HG03095 (cell line): ENCODE results near the gene PLEKHA6.

ENCODE experiments used
- ATAC-seq: cut with Tn5 transposase; IDR thresholded peaks from one replicate; pipeline ENCODE4 v1.9.1; 2021; ENCODE audit warnings: moderate library complexity; ENCODE audit not compliant: unreplicated experiment

PLEKHA6 gene

GRCh38 chr1:204288021-204288588, 71.6 kb downstream of the PLEKHA6 start:
- ATAC-seq = no peak

- no peak for ATAC-seq
Measured at GRCh38 chr1:204287466-204287891, 72.2 kb downstream of the PLEKHA6 start.

- ATAC-seq = no peak
Measured at GRCh38 chr1:204286831-204287421, 72.8 kb downstream of the PLEKHA6 start.

GRCh38 chr1:204286315-204286714, 73.4 kb downstream of the PLEKHA6 start:
- ATAC-seq = no peak

- ATAC-seq = no peak
Measured at GRCh38 chr1:204285436-204286305, 74.1 kb downstream of the PLEKHA6 start.

- no peak for ATAC-seq
Measured at GRCh38 chr1:204284929-204285328, 74.8 kb downstream of the PLEKHA6 start.

GRCh38 chr1:204283711-204284651, 75.7 kb downstream of the PLEKHA6 start:
- ATAC-seq = no peak

GRCh38 chr1:204282761-204283221, 76.9 kb downstream of the PLEKHA6 start:
- ATAC-seq = no peak

GRCh38 chr1:204280099-204280961, 79.4 kb downstream of the PLEKHA6 start:
- ATAC-seq = no peak

- no peak for ATAC-seq
Measured at GRCh38 chr1:204278958-204279357, 80.8 kb downstream of the PLEKHA6 start.

GRCh38 chr1:204278251-204278650, 81.5 kb downstream of the PLEKHA6 start:
- ATAC-seq = no peak

- no peak for ATAC-seq
Measured at GRCh38 chr1:204277563-204278219, 82.0 kb downstream of the PLEKHA6 start.

- ATAC-seq = no peak
Measured at GRCh38 chr1:204275695-204276370, 83.9 kb downstream of the PLEKHA6 start.

- no peak for ATAC-seq
Measured at GRCh38 chr1:204274446-204274845, 85.3 kb downstream of the PLEKHA6 start.

- ATAC-seq = no peak
Measured at GRCh38 chr1:204272505-204272904, 87.2 kb downstream of the PLEKHA6 start.

GRCh38 chr1:204271970-204272369, 87.8 kb downstream of the PLEKHA6 start:
- no peak for ATAC-seq

GRCh38 chr1:204268101-204268500, 91.6 kb downstream of the PLEKHA6 start:
- ATAC-seq = no peak

- ATAC-seq = no peak
Measured at GRCh38 chr1:204267191-204267601, 92.5 kb downstream of the PLEKHA6 start.
